Ramos (cell line): Measurements from ENCODE around the gene PACRG.

ENCODE experiments used
- in situ Hi-C: fragments of 300-500 bp; cut with MboI; formaldehyde crosslinking; loops from one replicate; pipeline ENCODE4 v1.14.3; 2022; ENCODE audit warnings: low sequenced_read_pairs; ENCODE audit not compliant: unreplicated experiment

Gene PACRG

DNA sequence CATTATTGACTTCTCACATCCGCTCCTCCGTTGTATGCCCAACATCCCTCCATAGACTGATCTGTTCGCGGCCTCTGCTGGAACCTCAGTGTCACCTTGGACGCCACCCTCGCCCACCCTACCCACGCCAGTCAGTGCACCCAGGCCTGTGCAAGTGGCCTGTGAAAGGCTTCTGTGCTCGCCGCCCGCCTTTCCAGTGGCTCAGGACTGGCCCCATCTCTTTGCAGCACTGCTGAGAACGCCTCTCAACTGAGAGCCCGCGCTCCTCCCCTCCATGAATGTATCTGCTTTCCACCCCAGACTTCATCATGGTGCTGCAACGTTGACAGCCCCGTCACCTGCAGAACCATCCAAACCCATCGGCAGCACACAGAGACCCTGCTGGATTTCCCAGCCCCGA is 459.4 kb downstream of the PACRG start:
- in situ Hi-C loops: loop anchor here (25.0 kb wide), 1 partner anchor 775 kb away; no protein-coding TSS in a partner anchor

DNA sequence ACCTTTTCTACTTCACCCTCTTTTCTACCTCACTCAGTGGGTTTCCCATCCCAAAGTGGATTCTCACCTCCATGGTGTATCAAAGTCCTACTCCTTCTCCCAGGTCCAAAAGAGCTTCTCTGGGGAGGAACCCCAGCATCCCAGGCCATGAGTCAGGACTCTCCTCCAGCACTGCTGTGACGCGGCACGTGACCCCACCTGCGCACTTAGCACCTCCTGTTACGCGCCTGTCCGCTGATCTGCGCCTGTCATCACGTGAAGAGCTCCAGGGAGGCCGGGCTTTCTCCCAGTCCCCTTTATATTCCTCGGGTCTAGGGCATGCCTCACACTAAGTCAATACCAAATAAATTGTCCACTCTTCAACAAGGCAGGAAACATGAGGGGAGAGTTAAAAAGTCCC is 459.8 kb downstream of the PACRG start:
- in situ Hi-C loops: loop anchor here (25.0 kb wide), 1 partner anchor 775 kb away; no protein-coding TSS in a partner anchor

DNA sequence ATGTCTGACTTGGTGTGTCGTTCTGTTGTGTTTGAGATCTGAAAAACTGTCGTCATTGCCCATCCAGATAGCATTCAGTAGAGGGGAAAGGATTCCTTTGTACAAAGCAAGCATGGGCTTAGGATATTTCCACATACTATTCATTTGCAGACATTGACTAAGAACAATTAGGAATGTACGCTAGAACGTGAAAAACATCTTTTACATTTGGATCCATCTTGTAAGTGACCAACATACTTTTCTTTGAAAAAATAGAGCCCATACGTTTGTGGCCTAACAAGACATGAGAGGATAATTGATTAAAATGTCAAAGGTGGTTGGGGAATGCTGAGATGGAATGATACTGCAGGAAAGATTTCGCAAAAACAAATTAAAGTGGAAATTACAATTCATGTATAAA is 461.0 kb downstream of the PACRG start:
- in situ Hi-C loops: loop anchor here (25.0 kb wide), 1 partner anchor 774 kb away; no protein-coding TSS in a partner anchor

DNA sequence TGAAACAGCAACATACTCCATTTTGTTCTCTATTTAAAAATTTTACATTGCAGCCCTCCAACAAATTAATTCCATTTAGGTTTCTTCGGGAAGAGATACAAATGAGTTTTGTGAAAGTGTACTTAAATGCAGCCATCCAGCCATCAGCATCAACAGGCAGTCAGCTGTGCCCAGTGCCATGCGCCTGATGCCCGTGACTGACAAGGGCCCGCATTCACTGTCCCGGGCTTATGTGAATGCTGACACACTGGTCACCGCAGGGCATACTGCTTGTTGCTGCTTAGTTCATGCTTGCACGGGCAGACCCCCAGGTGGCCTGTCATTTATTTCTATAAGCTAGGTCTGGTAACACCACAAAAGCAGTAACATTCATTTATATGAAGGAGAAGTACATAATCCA is 461.8 kb downstream of the PACRG start:
- in situ Hi-C loops: loop anchor here (25.0 kb wide), 1 partner anchor 773 kb away; no protein-coding TSS in a partner anchor

DNA sequence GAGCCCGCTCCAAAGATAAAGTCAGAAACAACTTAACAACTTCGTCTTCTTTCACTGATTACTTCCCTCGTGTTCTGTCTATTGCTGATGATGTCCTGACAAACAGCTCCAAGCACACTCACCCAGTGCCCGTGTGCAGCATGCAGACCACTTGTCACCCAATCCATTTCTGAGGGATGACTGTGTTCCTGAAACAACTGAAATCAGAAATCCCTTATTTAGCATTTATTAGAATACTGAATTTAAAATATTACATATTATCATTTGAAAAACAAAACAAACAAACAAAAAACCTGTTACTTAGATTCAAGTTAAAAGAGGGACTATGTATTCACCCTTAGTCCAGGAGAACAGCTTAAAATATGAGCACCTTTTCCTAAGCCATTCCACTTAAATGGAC is 463.0 kb downstream of the PACRG start:
- in situ Hi-C loops: loop anchor here (25.0 kb wide), 1 partner anchor 772 kb away; no protein-coding TSS in a partner anchor

DNA sequence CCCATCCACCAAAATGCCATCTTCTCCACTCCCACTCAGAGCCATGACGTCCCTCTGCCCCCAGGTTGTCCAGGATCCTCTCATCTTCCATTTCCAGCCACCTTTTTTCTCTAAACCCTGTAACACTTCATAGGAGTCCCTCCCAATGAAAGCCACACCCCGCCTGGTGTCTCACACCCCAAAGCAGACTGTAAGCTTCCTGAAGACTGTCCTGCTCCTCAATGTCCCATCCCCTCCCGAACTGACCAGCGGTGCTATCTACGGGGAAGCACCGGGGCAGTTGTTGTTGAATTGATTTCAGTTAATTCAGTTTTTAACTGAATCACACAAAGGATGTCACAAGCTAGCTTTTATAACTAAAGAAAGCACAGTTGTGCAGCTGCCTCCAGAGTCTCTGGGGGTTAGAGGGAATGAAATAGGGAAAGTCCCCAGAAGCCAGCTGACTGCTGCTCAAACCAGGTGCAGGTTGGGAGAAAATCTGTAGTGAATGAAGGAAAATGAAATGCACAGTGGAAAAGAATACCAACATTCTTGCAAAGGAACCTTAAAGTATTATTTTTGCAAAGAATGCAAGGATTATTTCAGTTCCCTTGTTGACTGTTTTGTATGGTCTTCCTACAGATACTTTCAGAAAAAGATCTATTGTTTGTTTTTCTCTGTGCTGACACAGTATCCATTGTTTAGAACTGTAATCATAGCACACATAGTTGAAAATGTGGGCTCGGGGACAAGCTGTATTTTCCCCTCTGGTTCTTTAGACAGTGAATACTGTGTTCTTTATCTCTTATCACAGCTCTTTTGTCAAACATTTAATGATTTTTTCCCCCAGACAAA is 464.1 kb downstream of the PACRG start:
- in situ Hi-C loops: loop anchor here (25.0 kb wide), 1 partner anchor 770 kb away; no protein-coding TSS in a partner anchor

DNA sequence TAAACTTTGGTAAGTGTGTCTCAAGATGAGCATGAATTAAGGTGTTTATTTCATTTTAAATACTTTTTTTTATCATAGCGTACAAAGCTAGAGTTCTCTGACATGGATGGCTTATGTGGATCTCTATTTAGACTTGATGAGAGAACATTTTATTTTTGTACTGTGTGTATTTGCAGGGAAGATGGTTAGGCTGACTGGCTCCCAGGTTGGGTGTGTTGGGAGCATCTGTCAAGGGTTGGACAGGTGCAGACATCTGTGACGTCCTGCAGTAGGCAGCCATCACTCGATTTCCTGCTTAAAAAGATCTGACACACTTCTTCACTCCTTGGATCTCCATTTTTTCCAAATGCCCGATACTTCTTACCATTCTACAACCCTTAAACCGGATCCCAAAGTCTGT is 464.8 kb downstream of the PACRG start:
- in situ Hi-C loops: loop anchor here (25.0 kb wide), 1 partner anchor 770 kb away; no protein-coding TSS in a partner anchor

DNA sequence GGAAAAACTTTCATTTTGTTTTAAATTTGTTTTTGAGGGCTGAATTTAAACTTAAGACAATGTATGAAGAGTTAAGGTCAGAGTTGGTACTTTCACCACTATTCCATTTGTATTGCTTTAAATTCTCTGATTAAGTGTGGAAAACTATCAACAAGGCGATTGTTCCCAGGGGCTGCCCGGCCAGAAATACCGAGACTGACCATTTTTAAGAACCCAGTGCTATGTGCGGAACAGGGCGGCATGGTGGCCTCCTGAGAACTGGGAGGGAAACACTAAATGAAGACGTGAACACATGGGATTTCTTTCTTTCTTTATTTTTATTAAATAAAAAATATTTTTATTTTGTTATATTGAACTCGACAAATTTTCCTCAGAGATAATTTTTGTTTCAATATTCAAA is 465.6 kb downstream of the PACRG start:
- in situ Hi-C loops: loop anchor here (25.0 kb wide), 1 partner anchor 769 kb away; no protein-coding TSS in a partner anchor

DNA sequence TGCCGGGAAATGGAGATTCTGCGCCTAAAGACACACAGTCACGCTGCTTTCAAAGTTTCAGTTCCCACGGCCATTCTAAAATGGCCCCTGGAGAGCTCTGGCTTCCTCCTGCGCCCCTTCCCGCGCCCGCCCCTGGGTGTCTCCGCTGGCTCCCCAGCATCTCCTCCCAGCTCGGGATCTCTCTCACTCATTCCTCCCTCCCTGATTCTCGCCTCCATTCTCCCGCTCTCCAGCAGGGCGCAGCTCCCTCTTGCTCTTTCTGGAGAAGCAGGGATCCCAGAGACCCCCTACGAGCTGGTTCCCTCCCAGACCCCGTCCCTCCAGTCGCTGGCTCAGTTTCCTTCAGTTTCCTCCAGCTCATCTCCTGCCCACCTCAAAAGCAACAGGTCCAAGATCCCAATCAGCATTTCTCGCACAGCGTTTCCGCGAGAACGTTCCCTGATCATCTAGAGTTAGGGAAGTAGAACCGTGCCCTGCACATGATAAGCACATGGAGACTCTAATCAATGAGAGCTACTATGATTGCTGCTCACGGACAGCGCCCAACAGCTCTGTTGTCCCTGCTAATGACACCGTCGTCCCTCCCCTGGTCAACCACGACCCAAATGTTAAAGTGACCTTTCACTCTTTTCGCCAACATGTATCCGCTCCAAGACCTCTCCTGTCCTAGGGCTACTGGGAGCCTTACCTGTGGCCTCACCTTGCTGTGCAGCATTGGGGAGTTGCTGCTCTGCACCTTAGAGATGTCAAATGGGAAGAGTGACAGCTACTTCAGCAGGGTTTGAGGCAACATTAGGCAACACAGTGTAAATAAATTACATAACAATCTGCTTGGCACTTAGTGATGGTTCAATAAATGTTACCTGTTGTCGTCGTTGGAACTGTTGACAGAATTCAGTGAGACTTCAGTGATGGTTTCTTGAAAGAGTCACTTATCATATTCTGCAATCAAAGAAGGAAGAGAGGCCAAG is 468.2 kb downstream of the PACRG start:
- in situ Hi-C loops: loop anchor here (25.0 kb wide), 1 partner anchor 766 kb away; no protein-coding TSS in a partner anchor

DNA sequence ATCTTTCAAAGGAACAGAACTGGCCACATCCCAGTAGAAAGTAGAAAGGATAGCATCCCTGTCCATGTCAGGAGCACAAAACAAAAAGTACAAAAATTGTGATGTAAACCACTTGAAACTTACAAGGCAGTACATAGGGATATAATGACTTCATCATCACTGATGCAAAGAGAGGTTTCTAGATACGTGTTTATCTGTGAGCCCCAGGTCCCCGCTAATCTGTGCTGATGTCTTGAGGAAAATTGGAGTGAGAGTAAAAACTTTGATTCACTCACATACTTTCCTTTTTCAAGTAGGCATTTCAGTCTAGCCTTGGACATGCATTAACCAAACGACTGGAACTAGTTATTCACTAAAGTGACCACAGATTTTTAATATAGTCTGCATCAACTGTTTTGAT is 470.1 kb downstream of the PACRG start:
- in situ Hi-C loops: loop anchor here (25.0 kb wide), 1 partner anchor 764 kb away; no protein-coding TSS in a partner anchor

DNA sequence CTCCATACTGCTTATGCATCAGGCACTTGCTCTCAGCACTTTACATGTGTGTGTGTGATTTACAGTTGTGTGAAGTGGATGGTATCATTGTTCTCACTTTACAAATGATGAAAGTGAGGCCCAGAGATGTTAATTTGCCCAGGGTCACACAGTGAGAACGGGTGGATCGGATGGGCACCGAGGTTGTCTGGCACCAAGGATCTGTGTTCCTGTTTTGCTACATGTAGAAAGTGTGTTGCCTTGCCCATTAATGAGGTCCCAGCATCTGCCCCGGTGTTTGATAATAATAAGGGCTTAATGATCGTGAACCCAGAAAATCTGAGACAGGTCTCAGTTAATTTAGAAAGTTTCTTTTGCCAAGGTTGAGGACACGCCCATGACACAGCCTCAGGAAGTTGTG is 470.6 kb downstream of the PACRG start:
- in situ Hi-C loops: loop anchor here (25.0 kb wide), 1 partner anchor 764 kb away; no protein-coding TSS in a partner anchor

DNA sequence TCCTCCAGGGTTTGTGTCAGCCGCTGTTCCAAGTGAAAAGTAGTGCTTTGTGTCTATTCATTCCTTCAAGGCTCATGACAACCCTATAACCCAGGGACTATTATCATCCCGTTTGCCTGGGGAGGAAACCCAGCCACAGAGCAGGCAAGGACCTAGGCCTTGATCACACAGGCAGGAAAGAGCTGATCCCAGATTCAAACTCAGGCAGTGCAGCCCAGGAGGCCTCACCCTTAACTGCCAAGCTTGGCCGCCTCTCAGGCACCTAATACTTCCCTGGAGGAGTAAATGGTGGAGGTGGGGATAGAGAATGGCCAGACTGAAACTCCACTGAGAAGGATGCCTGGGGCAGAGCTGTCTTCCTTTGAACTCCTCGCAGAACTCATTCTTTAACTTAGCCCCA is 471.6 kb downstream of the PACRG start:
- in situ Hi-C loops: loop anchor here (25.0 kb wide), 1 partner anchor 763 kb away; no protein-coding TSS in a partner anchor

DNA sequence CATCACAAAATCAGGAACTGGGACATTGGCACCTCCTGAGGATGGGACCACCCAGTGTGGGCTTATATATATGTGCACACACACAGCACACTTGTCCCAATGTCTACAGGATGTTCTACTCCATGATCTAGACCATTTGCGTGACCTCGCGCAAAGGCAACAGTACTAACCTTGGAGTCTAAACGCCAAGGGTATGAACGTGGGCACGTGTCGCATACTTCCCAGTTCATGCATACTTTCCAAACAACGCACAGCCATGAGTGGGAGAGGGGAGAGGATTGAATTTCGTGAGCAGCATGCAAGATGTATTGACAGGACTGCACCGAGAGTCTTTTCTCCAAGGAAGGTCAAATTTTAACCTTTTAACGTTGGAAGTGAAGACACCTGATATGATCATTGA is 472.5 kb downstream of the PACRG start:
- in situ Hi-C loops: no loop called here

DNA sequence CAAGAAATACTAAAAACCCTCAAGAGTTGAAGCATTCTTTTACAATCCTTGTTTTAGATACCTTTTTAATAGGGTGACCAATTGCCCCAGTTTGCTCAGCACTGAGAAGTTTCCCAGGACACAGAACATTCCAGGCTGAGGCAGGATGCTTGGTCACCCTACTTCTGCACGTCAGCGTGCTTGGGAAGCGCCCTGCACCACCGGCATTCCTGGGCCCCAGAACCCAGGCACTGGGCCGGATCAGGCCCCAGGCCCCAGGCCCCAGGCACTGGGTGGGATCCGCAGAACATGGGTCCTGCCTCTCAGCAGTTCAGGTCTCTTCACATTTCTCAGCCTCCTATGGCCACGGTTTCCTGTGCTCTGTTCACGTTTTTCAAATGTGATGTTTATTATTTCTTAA is 472.9 kb downstream of the PACRG start:
- in situ Hi-C loops: no loop called here

DNA sequence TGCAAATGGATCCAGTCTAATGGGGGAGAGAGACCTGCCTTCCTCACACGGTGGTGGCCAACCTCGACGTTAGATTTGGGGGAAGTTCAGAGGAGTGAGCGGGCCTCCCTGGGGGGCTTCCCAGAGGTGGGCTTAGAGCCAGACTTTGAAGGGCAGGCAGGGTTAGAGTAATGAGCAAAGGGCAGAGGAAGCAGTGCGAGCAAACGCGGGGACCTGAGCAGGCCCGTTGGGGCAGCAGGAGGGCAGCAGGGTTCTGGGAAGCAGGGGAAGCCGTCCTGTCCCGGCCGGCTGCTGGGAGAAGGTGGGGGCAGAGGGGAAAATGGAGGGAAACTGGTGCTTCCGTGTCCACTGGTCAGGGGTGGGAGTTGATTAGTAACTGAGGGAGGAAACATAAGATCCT is 474.1 kb downstream of the PACRG start:
- in situ Hi-C loops: no loop called here

DNA sequence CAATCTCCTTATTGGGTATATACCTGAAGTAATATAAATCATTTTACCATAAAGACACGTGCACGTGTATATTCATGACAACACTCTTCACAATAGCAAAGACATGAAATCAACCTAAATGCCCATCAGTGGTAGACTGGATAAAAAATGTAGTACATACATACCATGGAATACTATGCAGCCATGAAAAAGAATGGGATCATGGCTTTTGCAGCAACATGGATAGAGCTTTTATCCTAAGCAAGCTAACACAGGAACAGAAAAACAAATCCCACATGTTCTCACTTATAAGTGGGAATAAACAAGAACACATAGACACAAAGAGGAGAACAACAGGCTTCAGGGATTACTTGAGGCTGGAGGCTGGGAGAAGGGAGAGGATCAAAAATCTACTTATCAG is 478.4 kb downstream of the PACRG start:
- in situ Hi-C loops: no loop called here

DNA sequence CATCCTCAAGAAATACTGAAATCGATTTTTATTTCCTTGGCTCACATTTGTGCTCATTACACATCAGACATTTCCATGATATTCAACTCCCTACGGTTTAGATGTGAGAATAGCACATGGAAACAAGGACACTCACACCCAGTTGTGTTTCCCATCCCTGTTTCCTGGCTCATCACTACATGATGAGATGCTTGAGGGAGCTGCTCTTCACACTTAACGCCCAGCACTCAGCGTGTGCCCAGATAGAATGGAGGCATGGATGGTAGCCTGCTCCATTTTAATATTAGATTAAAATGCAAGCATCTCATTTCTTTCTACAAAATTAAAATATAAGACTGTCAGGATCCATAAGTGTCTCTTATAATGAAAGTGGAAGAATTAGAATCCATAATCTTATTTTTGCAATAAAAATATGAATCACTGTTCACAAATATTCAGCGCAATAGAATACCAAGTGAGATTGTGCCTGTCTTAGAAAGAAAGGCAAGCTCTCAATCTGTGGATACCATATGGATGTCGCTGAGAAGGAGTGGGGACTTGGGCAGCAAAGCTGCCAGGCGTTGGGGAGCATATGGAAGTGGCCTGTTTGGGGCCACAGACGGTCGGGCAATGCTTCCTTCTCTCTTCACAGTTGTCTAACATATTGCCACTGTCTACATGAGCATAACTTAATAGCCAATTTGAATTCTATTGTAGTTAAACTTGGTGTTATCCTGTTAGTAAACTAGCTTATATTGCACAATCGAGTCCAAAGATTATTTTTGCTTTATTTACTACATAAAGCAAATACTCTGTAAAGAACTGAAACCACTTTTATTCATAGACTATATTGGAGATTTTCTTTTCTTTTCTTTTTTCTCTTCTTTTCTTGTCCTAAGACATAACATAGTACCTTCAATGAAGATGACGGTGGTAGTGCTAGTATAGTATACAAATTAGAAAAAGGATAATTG is 479.9 kb downstream of the PACRG start:
- in situ Hi-C loops: no loop called here

DNA sequence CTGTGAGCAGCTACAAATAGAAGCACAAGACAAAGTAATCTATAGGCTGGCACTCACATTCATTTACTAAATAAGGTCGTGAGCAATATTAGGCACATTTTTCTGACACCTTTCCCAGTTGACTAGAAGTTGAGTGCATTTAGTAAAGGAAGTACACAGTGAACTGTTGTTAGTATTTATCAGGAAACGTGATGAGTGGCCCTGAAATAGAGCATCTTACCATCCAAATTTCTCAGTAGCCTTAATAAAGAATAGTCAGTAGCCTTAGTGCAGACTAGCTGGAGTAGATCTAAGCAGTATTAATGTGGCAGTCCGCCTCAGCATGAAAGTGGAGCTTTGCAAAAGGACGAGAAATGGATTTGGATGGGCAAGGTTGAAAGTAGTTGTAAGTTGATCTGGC is 481.2 kb downstream of the PACRG start:
- in situ Hi-C loops: no loop called here

DNA sequence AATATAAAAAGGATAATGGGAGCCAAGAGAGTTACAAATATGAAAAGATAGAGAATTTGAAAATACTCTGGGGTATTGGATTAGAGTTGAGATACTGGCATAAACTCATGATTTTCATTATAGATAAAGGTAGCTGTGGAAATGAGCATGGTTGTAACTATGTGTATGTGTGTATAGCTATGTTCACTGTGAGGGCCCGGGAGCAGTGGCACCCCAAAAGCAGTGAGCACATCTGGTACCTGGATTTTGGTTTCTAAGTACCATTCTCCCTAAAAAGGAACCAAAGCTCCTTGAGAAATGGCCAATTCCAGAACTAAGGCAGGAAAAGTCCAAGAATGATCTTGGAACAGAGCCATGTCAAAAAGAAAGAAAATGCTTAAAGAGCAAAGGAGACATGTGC is 484.3 kb downstream of the PACRG start:
- in situ Hi-C loops: no loop called here
